Keratinocyte (primary cell): ENCODE data around the gene CYP2S1. TPM values are rescaled to one million over a fixed set of nuclear protein-coding genes. Genes with fewer than 3 reads are reported as not detected.

Experiments
- DNase-seq: peaks from one replicate; pipeline ENCODE4 v3.0.0-alpha.2; 2011; ENCODE audit warnings: low read depth, missing footprints, low spot score
- FAIRE-seq: peaks from 2 replicates; lab custom pipeline; 2011; peaks lifted over from hg19 to GRCh38; lab: Jason Lieb, UNC
- H2AFZ ChIP-seq: 2 replicates; pipeline ENCODE4 v1.6.0; 2012; ENCODE audit warnings: low read length, control low read depth, inconsistent platforms; ENCODE audit not compliant: control insufficient read depth
- H3K27ac ChIP-seq: 2 replicates; pipeline ENCODE4 v1.5.1; 2011; ENCODE audit warnings: low read length; ENCODE audit not compliant: control insufficient read depth, insufficient read depth
- H3K27me3 ChIP-seq: 3 replicates; pipeline ENCODE4 v1.6.0; 2011; ENCODE audit warnings: low read length; ENCODE audit not compliant: control insufficient read depth, insufficient read depth; ENCODE audit errors: extremely low read depth
- H3K36me3 ChIP-seq, 2 experiments: 2 replicates in 1 of 2; 3 replicates in 1 of 2; pipeline ENCODE4 v1.5.1; 2011; ENCODE audit warnings: low read length in 2 of 2, mild to moderate bottlenecking in 1 of 2; ENCODE audit not compliant: control insufficient read depth in 2 of 2, insufficient read depth in 2 of 2; ENCODE audit errors: extremely low read depth in 1 of 2
- H3K4me1 ChIP-seq: 3 replicates; pipeline ENCODE4 v1.5.1; 2011; ENCODE audit warnings: low read length; ENCODE audit not compliant: control insufficient read depth, insufficient read depth; ENCODE audit errors: extremely low read depth
- H3K4me2 ChIP-seq: 3 replicates; pipeline ENCODE4 v1.6.0; 2011; ENCODE audit warnings: low read depth, low read length; ENCODE audit not compliant: control insufficient read depth, insufficient read depth; ENCODE audit errors: extremely low read depth
- H3K4me3 ChIP-seq, 3 experiments: fragments of 200-600 bp in 1 of 3; sonication (generic) in 1 of 3; 2 replicates in 2 of 3; 3 replicates in 1 of 3; pipeline ENCODE4 v1.5.1; 2011 to 2016; ENCODE audit warnings: low read length in 3 of 3, mild to moderate bottlenecking in 3 of 3, control low read depth in 2 of 3, inconsistent platforms in 1 of 3, low read depth in 1 of 3, mixed read lengths in 1 of 3, mixed run types in 1 of 3, moderate library complexity in 1 of 3; ENCODE audit not compliant: control insufficient read depth in 2 of 3, insufficient read depth in 2 of 3; ENCODE audit errors: extremely low read depth in 1 of 3
- H3K79me2 ChIP-seq: 2 replicates; pipeline ENCODE4 v1.6.0; 2012; ENCODE audit warnings: low read length; ENCODE audit not compliant: control insufficient read depth, insufficient read depth
- H3K9ac ChIP-seq: 3 replicates; pipeline ENCODE4 v1.6.0; 2011; ENCODE audit warnings: low read length; ENCODE audit not compliant: control insufficient read depth, insufficient read depth; ENCODE audit errors: extremely low read depth
- H3K9me1 ChIP-seq: 3 replicates; pipeline ENCODE4 v1.6.0; 2011; ENCODE audit warnings: low read length; ENCODE audit not compliant: control insufficient read depth, insufficient read depth; ENCODE audit errors: extremely low read depth
- H3K9me3 ChIP-seq: 2 replicates; pipeline ENCODE4 v1.5.1; 2012; ENCODE audit warnings: low read depth, low read length; ENCODE audit not compliant: control insufficient read depth
- H4K20me1 ChIP-seq: 3 replicates; pipeline ENCODE4 v1.6.0; 2011; ENCODE audit warnings: low read length; ENCODE audit not compliant: control insufficient read depth, insufficient read depth; ENCODE audit errors: extremely low read depth
- EZH2 ChIP-seq: IDR thresholded peaks from one replicate; pipeline ENCODE4 v1.6.1; 2012; ENCODE audit warnings: inconsistent platforms, mild to moderate bottlenecking, low read length, moderate library complexity
- dilution Hi-C: fragments of 300-500 bp; cut with MboI; formaldehyde crosslinking; loops from one replicate; pipeline ENCODE4 v1.7.0; 2020; ENCODE audit warnings: low sequenced_read_pairs; ENCODE audit not compliant: extremely low pct_ligation_motif_present
- polyA plus RNA-seq, 5 experiments: library from polyadenylated mRNA; depleted of rRNA in 3 of 5; stranded (reverse) in 3 of 5; stranded (forward) in 1 of 5; unstranded in 1 of 5; fragments of >200 nt; gene quantifications; 1 replicate in 1 of 5; 2 replicates in 3 of 5; 3 replicates in 1 of 5; pipeline versions ENCODE4 v1.2.1 to v1.2.3, GENCODE V29; 2011 to 2012; ENCODE audit warnings: missing spikeins in 2 of 5, low read depth in 1 of 5, low replicate concordance in 1 of 5
- TF ChIP-seq, protein P1 (sequence below), 3 experiments: IDR thresholded peaks in 1 of 3; conservative IDR thresholded peaks in 1 of 3; optimal IDR thresholded peaks in 1 of 3; 2 replicates in 2 of 3; 3 replicates in 1 of 3; pipeline versions ENCODE3 to v1.5.1; 2011; ENCODE audit warnings: low read length in 3 of 3, mild to moderate bottlenecking in 3 of 3, moderate library complexity in 2 of 3, control low read depth in 1 of 3, inconsistent platforms in 1 of 3; ENCODE audit not compliant: insufficient read depth in 2 of 3; ENCODE audit errors: extremely low read depth in 1 of 3

Gene CYP2S1
- polyA plus RNA-seq, 1 donor (not counting 4 experiments of a cell fraction or from before 2014, with no cell fraction given) = 4.9 TPM

DNA sequence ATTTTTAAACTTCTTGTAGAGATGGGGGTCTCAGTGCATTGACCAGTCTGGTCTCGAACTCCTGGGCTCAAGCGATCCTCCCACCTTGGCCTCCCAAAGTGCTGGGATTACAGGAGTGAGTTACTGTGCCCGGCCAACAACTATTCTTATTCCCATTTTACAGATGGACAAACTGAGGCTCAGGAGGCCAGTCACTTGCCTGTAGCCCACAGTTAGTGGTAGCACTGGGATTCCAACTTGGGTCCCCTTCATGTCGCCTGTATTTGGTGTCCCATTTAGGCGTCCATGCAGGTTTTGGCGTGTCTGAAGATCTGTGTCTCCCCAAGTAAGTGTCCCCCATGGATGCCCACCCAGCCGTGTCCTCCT is 25.2 kb downstream of the CYP2S1 start:
- Histone ChIP-seq H3K4me2 (peak overlapping the region; percentile 90), H3K9me3 (no peaks in the 10 kb centered on the region), H3K9ac (peak overlapping the region; percentile 96), H3K36me3 (peaks cover 0 to 11% of the 10 kb centered on the region in 2 experiments), H4K20me1 (no peaks in the 10 kb centered on the region), H3K27me3 (no peaks in the 10 kb centered on the region), H2AFZ (no peak overlapping the region), H3K27ac (peak overlapping the region; percentile 96), H3K4me3 (peak overlapping the region; percentile 43 to 87 (median 58)), H3K4me1 (peaks cover 41% of the 10 kb centered on the region), H3K9me1 (no peaks in the 10 kb centered on the region), H3K79me2 (peaks cover 32% of the 10 kb centered on the region)
- dilution Hi-C loops = no loop called here
- DNase-seq (no peak), FAIRE-seq (no peak)
- TF ChIP-seq, protein P1, sequence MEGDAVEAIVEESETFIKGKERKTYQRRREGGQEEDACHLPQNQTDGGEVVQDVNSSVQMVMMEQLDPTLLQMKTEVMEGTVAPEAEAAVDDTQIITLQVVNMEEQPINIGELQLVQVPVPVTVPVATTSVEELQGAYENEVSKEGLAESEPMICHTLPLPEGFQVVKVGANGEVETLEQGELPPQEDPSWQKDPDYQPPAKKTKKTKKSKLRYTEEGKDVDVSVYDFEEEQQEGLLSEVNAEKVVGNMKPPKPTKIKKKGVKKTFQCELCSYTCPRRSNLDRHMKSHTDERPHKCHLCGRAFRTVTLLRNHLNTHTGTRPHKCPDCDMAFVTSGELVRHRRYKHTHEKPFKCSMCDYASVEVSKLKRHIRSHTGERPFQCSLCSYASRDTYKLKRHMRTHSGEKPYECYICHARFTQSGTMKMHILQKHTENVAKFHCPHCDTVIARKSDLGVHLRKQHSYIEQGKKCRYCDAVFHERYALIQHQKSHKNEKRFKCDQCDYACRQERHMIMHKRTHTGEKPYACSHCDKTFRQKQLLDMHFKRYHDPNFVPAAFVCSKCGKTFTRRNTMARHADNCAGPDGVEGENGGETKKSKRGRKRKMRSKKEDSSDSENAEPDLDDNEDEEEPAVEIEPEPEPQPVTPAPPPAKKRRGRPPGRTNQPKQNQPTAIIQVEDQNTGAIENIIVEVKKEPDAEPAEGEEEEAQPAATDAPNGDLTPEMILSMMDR (optimal IDR thresholded peaks at IDR 0.05 in 1 of 3, IDR thresholded peaks at IDR 0.05 in 1 of 3, conservative IDR thresholded peaks at IDR 0.05 in 1 of 3; ENCODE audit: extremely low read depth in 1 of 3, insufficient read depth in 2 of 3, low read length in 3 of 3) = no peak
- TF ChIP-seq EZH2 = no peak

DNA sequence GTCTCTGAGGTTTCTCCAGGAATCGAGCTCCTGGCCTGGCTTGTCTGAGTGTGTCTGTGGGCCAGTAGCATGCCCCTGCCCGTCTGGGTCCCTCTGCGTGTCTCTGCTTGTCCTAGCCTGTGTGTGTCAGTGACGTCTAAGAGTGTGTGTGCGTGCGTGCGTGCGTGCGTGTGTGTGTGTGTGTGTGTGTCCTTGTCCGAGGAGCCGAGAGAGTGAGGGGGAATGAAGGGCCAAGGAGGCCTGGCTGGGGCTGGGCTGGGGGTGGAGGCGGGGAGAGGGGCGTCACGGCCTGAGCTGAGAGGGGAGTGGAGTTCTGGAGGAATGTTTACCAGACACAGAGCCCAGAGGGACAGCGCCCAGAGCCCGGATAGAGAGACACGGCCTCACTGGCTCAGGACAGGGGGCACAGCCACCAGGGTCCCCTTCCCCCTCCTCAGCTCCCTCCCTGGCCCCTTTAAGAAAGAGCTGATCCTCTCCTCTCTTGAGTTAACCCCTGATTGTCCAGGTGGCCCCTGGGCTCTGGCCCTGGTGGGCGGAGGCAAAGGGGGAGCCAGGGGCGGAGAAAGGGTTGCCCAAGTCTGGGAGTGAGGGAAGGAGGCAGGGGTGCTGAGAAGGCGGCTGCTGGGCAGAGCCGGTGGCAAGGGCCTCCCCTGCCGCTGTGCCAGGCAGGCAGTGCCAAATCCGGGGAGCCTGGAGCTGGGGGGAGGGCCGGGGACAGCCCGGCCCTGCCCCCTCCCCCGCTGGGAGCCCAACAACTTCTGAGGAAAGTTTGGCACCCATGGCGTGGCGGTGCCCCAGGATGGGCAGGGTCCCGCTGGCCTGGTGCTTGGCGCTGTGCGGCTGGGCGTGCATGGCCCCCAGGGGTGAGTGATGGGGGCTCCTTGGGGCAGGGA is 25.8 kb downstream of the CYP2S1 start, which contains the start of gene AXL:
Gene AXL (plus strand): TSS at position 609 of the 893 bp plus-strand sequence. CDS start 170 bp downstream, at position 779.
- dilution Hi-C loops = no loop called here
- TF ChIP-seq, protein P1 (optimal IDR thresholded peaks at IDR 0.05 in 1 of 3, IDR thresholded peaks at IDR 0.05 in 1 of 3, conservative IDR thresholded peaks at IDR 0.05 in 1 of 3; ENCODE audit: extremely low read depth in 1 of 3, insufficient read depth in 2 of 3, low read length in 3 of 3) = no peak
- TF ChIP-seq EZH2 = no peak
- no peaks in the 10 kb centered on the region for H4K20me1 ChIP-seq
- H3K4me3 ChIP-seq = peak within 1 kb of the TSS; percentile 58 to 87 (median 85)
- peaks cover 0 to 15% of the 10 kb centered on the region in 2 experiments for H3K36me3 ChIP-seq
- peak within 1 kb of the TSS; percentile 96 for H3K27ac ChIP-seq
- H3K9me3 ChIP-seq = no peaks in the 10 kb centered on the region
- FAIRE-seq = peak; percentile 83
- no peaks in the 10 kb centered on the region for H3K27me3 ChIP-seq
- peaks cover 33% of the 10 kb centered on the region for H3K79me2 ChIP-seq
- peak within 1 kb of the TSS; percentile 96 for H3K9ac ChIP-seq
- H3K4me2 ChIP-seq = peak within 1 kb of the TSS; percentile 90
- peak; percentile 98 for DNase-seq
- H3K4me1 ChIP-seq = peaks cover 42% of the 10 kb centered on the region
- no peaks in the 10 kb centered on the region for H3K9me1 ChIP-seq
- peak within 1 kb of the TSS; percentile 51 for H2AFZ ChIP-seq
